Thoracic aorta (tissue), 2 donors: Measurements from ENCODE around the gene SPATC1L. TPM values are rescaled to one million over a fixed set of nuclear protein-coding genes. Genes with fewer than 3 reads are reported as not detected.

ENCODE experiments used
- ATAC-seq: fragments of 150-250 bp; one replicate; pipeline ENCODE4 v1.8.0; 2017; ENCODE audit warnings: low read depth; ENCODE audit not compliant: insufficient number of reproducible peaks, low FRiP score
- DNase-seq: peaks from one replicate; pipeline ENCODE4 v3.0.0-alpha.2; 2020; ENCODE audit warnings: low spot score
- H3K27ac ChIP-seq, 2 donors: fragments of 200-600 bp; sonication (generic); 1 replicate in 1 of 2; 2 replicates in 1 of 2; pipeline ENCODE4 v1.5.1; 2016; ENCODE audit warnings: mild to moderate bottlenecking in 2 of 2, moderate library complexity in 2 of 2
- H3K27me3 ChIP-seq: fragments of 200-600 bp; sonication (generic); replicated peaks from 2 replicates; pipeline ENCODE4 v1.6.0; 2016; ENCODE audit warnings: mild to moderate bottlenecking; ENCODE audit not compliant: insufficient read depth
- H3K36me3 ChIP-seq: fragments of 200-600 bp; sonication (generic); one replicate; pipeline ENCODE4 v1.5.1; 2016
- H3K4me1 ChIP-seq, 2 donors: fragments of 200-600 bp; sonication (generic); 1 replicate in 1 of 2; 2 replicates in 1 of 2; pipeline versions ENCODE4 v1.5.1 to v1.6.0; 2016; ENCODE audit warnings: low read depth in 2 of 2, mild to moderate bottlenecking in 1 of 2; ENCODE audit not compliant: control insufficient read depth in 1 of 2
- H3K4me3 ChIP-seq: fragments of 200-600 bp; sonication (generic); 2 replicates; pipeline ENCODE4 v1.5.1; 2016; ENCODE audit warnings: mild to moderate bottlenecking
- H3K9me3 ChIP-seq: fragments of 200-600 bp; sonication (generic); 2 replicates; pipeline ENCODE4 v1.5.1; 2016
- CTCF ChIP-seq: fragments of 200-600 bp; sonication (generic); IDR thresholded peaks from one replicate; pipeline ENCODE4 v1.5.1; 2019; ENCODE audit warnings: antibody characterized with exemption
- total RNA-seq, 2 donors: library from RNA; depleted of rRNA; stranded (reverse); fragments of >200 nt; gene quantifications; one replicate each; pipeline versions ENCODE4 v1.1.0 to v1.2.3, GENCODE V29; 2016

Gene SPATC1L
- total RNA-seq, 2 donors from 2014 or later, result 3.2 to 7.9 TPM

GRCh38 chr21:46117586-46118315 lies 66.5 kb downstream of the SPATC1L start:
- no peaks in the 10 kb centered on the region for H3K27me3 ChIP-seq
- ATAC-seq, result no peak
- H3K4me3 ChIP-seq, result no peak overlapping the region
- no peaks in the 10 kb centered on the region for H3K4me1 ChIP-seq
- TF ChIP-seq CTCF, result no peak
- DNase-seq, result no peak
- peaks cover 100% of the 10 kb centered on the region for H3K36me3 ChIP-seq
- peak overlapping the region in 1 of 2 donors; percentile 44 for H3K27ac ChIP-seq
- no peaks in the 10 kb centered on the region for H3K9me3 ChIP-seq

- DNase-seq (no peak), ATAC-seq (no peak)
- TF ChIP-seq CTCF, result no peak
- Histone ChIP-seq H3K27me3 (no peaks in the 10 kb centered on the region), H3K4me3 (no peak overlapping the region), H3K36me3 (peaks cover 100% of the 10 kb centered on the region), H3K4me1 (no peaks in the 10 kb centered on the region), H3K27ac (no peak overlapping the region), H3K9me3 (no peaks in the 10 kb centered on the region)
Measured at GRCh38 chr21:46116776-46117585, 67.3 kb downstream of the SPATC1L start.

GRCh38 chr21:46116189-46116775 lies 68.0 kb downstream of the SPATC1L start:
- no peak for ATAC-seq
- no peak for TF ChIP-seq CTCF
- H3K36me3 ChIP-seq, result peaks cover 96% of the 10 kb centered on the region

GRCh38 chr21:46115441-46116188 lies 68.6 kb downstream of the SPATC1L start:
- peaks cover 96% of the 10 kb centered on the region for H3K36me3 ChIP-seq
- no peak for DNase-seq

More at GRCh38 chr21:46116189-46116775, 68.0 kb downstream of the SPATC1L start:
- Histone ChIP-seq H3K27ac (no peak overlapping the region), H3K9me3 (no peaks in the 10 kb centered on the region), H3K4me1 (peaks cover 0 to 1% of the 10 kb centered on the region in 2 donors), H3K27me3 (no peaks in the 10 kb centered on the region), H3K4me3 (no peak overlapping the region)
- DNase-seq, result no peak

More at GRCh38 chr21:46115441-46116188, 68.6 kb downstream of the SPATC1L start:
- H3K27me3 ChIP-seq, result no peaks in the 10 kb centered on the region
- H3K4me3 ChIP-seq, result no peak overlapping the region
- H3K9me3 ChIP-seq, result no peaks in the 10 kb centered on the region
- TF ChIP-seq CTCF, result no peak
- H3K27ac ChIP-seq, result no peak overlapping the region
- peaks cover 4 to 8% of the 10 kb centered on the region in 2 donors for H3K4me1 ChIP-seq
- ATAC-seq, result no peak
